ENCODE measurements around the gene NTM.

GRCh38 chr11:131928992-131929391 is 558.6 kb downstream of the NTM start:
- TF ChIP-seq POLR2A (IDR thresholded peaks at IDR 0.05) (no peak), CTCF (IDR thresholded peaks at IDR 0.05) (no peak), POLR2AphosphoS5 (IDR thresholded peaks at IDR 0.05) (no peak)

Data from breast epithelium (tissue), 3 donors.